ENCODE results near the gene SUCLA2. TPM values are rescaled to one million over a fixed set of nuclear protein-coding genes. Genes with fewer than 3 reads are reported as not detected.

The SUCLA2 gene
- total RNA-seq, 1 experiment from 2014 or later = 53.9 TPM

GRCh38 chr13:47904241-47904640, 96.8 kb downstream of the SUCLA2 start:
- Histone ChIP-seq H3K79me1 (ENCODE audit: insufficient read depth, low read depth, low read length, poor library complexity, severe bottlenecking) (no peaks in the 10 kb centered on the region), H3K4me1 (ENCODE audit: insufficient read depth, low read length) (no peaks in the 10 kb centered on the region), H4K8ac (replicated peaks; ENCODE audit: insufficient read length, low read depth, low read length) (no peak overlapping the region), H3K9me3 (ENCODE audit: control insufficient read depth, low read depth, low read length) (no peaks in the 10 kb centered on the region), H2BK5ac (ENCODE audit: insufficient read length, low read length) (no peak overlapping the region), H2AK5ac (ENCODE audit: insufficient read length, low read length) (no peak overlapping the region), H3K23ac (ENCODE audit: insufficient read length, low read depth, low read length) (no peak overlapping the region), H3K4ac (ENCODE audit: low read depth, low read length) (no peak overlapping the region), H3K9ac (ENCODE audit: extremely low read depth, insufficient read length, low read length) (no peak overlapping the region), H3K18ac (ENCODE audit: insufficient read length, low read depth, low read length) (no peak overlapping the region), H4K91ac (ENCODE audit: insufficient read length, low read depth, low read length) (no peak overlapping the region), H2BK120ac (ENCODE audit: low read depth, low read length, poor library complexity, severe bottlenecking) (no peak overlapping the region), H2AFZ (ENCODE audit: low read length) (no peak overlapping the region), H2BK15ac (ENCODE audit: low read depth, low read length) (no peak overlapping the region), H4K5ac (ENCODE audit: insufficient read length, low read depth, low read length) (no peak overlapping the region), H3K56ac (ENCODE audit: insufficient read length, low read depth, low read length) (no peak overlapping the region), H3K79me2 (ENCODE audit: insufficient read depth, low read length) (no peaks in the 10 kb centered on the region), H3K4me2 (ENCODE audit: insufficient read depth, insufficient read length, low read length) (no peak overlapping the region), H3K23me2 (ENCODE audit: insufficient read length, low read depth, low read length, poor library complexity, severe bottlenecking) (no peaks in the 10 kb centered on the region), H4K20me1 (ENCODE audit: control insufficient read depth, insufficient read depth, insufficient read length) (no peaks in the 10 kb centered on the region), H3K27me3 (ENCODE audit: insufficient read depth, low read length) (no peaks in the 10 kb centered on the region), H3T11ph (ENCODE audit: low read length) (no peak overlapping the region), H3K27ac (ENCODE audit: insufficient read length, low read depth, low read length) (no peak overlapping the region), H2BK12ac (ENCODE audit: insufficient read length, low read depth, low read length) (no peak overlapping the region), H2BK20ac (ENCODE audit: low read depth, low read length, poor library complexity, severe bottlenecking) (no peak overlapping the region), H3K14ac (ENCODE audit: insufficient read depth, low read length) (no peak overlapping the region)
- no peak for DNase-seq
- 0 out of 4 replicates have a peak, but pooled peaks cover 0 to 3% of the 10 kb centered on the region in 2 experiments for H3K4me1 Mint-ChIP-seq
- no CpG with 5 or more reads among the region's 13 CpGs for WGBS (ENCODE audit: extremely low coverage, insufficient read length, low lambda C conversion rate)
- TF ChIP-seq CTCF (conservative IDR thresholded peaks at IDR 0.05) = no peak
- no peak overlapping the region for H3K27ac Mint-ChIP-seq
- no peaks in the 10 kb centered on the region for H3K27me3 Mint-ChIP-seq (ENCODE audit: low read depth)
- peaks cover 3 to 8% (median 4%) of the 10 kb centered on the region in 3 experiments; a peak in 6 of 7 replicates for H3K36me3 Mint-ChIP-seq (ENCODE audit: insufficient read depth in 1 of 3, low read depth in 3 of 3)
- no peak overlapping the region for H3K4me3 Mint-ChIP-seq
- peaks cover 5 to 13% of the 10 kb centered on the region in 2 experiments; a peak in 4 of 5 replicates for H3K9me3 Mint-ChIP-seq

Measured in H9 (cell line).